Lung microvascular endothelial cell (primary cell): ENCODE data around the gene SCN5A. TPM values are rescaled to one million over a fixed set of nuclear protein-coding genes. Genes with fewer than 3 reads are reported as not detected.
A peak's percentile ranks its signal among the peaks of the same experiment; 100 is the strongest.

Source experiments
- DNase-seq, 2 donors: peaks; one replicate each; pipeline versions ENCODE4 v3.0.0 to v3.0.0-alpha.2; 2010; ENCODE audit warnings: low read depth in 2 of 2
- total RNA-seq: library from RNA; depleted of rRNA; stranded (reverse); fragments of >200 nt; gene quantifications from 2 replicates; pipeline ENCODE4 v1.2.1, GENCODE V29; 2014

Gene SCN5A
- total RNA-seq, 1 donor from 2014 or later: 14.9 TPM

- DNase-seq: no peak
Observed at GRCh38 chr3:38543586-38543985, 105.9 kb downstream of the SCN5A start.

- DNase-seq: peak; percentile 17 to 18
Observed at GRCh38 chr3:38542401-38543298, 106.8 kb downstream of the SCN5A start.

GRCh38 chr3:38541806-38542205, 107.7 kb downstream of the SCN5A start:
- DNase-seq: peak; percentile 32 to 72

- DNase-seq: no peak
Observed at GRCh38 chr3:38538773-38539353, 110.6 kb downstream of the SCN5A start.

- no peak for DNase-seq
Observed at GRCh38 chr3:38536671-38537070, 112.8 kb downstream of the SCN5A start.

- no peak for DNase-seq
Observed at GRCh38 chr3:38534604-38535003, 114.9 kb downstream of the SCN5A start.

GRCh38 chr3:38534180-38534579, 115.3 kb downstream of the SCN5A start:
- no peak for DNase-seq

- no peak for DNase-seq
Observed at GRCh38 chr3:38533285-38533976, 116.1 kb downstream of the SCN5A start.

- DNase-seq: no peak
Observed at GRCh38 chr3:38532529-38532928, 117.0 kb downstream of the SCN5A start.

- peak in 1 of 2 donors; percentile 26 for DNase-seq
Observed at GRCh38 chr3:38528457-38528856, 121.0 kb downstream of the SCN5A start.

GRCh38 chr3:38526792-38527191, 122.7 kb downstream of the SCN5A start:
- no peak for DNase-seq

- no peak for DNase-seq
Observed at GRCh38 chr3:38524141-38524739, 125.2 kb downstream of the SCN5A start.

GRCh38 chr3:38522002-38522401, 127.5 kb downstream of the SCN5A start:
- DNase-seq: no peak

- DNase-seq: peak; percentile 82 to 87
Observed at GRCh38 chr3:38521391-38521987, 128.0 kb downstream of the SCN5A start.

- DNase-seq: peak; percentile 24 to 34
Observed at GRCh38 chr3:38519651-38520050, 129.8 kb downstream of the SCN5A start.

- DNase-seq: peak in 1 of 2 donors; percentile 56
Observed at GRCh38 chr3:38519000-38519399, 130.5 kb downstream of the SCN5A start.

GRCh38 chr3:38516669-38517068, 132.8 kb downstream of the SCN5A start:
- no peak for DNase-seq

- no peak for DNase-seq
Observed at GRCh38 chr3:38515367-38515766, 134.1 kb downstream of the SCN5A start.

- no peak for DNase-seq
Observed at GRCh38 chr3:38511546-38511945, 137.9 kb downstream of the SCN5A start.

- no peak for DNase-seq
Observed at GRCh38 chr3:38510631-38511030, 138.9 kb downstream of the SCN5A start.

- no peak for DNase-seq
Observed at GRCh38 chr3:38509732-38510131, 139.8 kb downstream of the SCN5A start.
